GM10847 (cell line): ENCODE measurements around the gene TMEM60.

Experiments
- POLR2A ChIP-seq: IDR thresholded peaks from 2 replicates; pipeline ENCODE4 v1.6.1; 2011; ENCODE audit not compliant: insufficient read length; ENCODE audit errors: extremely low read depth

Gene TMEM60

DNA sequence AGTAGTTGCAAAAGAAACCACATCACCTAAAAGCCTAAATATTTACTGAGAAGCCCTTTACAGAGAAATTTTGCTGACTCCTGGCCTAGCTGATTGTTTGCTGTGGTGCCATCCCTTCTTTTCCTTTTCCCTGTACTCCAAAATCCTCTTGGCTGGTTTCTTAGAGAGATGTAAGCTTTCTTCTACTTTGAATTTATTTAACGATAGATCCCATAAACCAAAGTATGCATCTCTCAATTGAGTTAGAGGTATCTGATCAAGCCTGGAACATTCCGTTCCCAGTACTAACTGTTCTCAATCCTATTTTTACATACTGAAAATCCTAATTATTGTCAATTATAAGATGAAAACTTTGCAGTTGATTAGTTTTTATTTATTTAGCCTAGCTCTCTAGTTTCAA is 6.3 kb downstream of the TMEM60 start:
- TF ChIP-seq POLR2A = no peak

- TF ChIP-seq POLR2A = no peak
Measured at GRCh38 chr7:77791336-77791735, 6.9 kb downstream of the TMEM60 start.

- no peak for TF ChIP-seq POLR2A
Measured at GRCh38 chr7:77788327-77788902, 9.8 kb downstream of the TMEM60 start.

- TF ChIP-seq POLR2A = no peak
Measured at GRCh38 chr7:77786741-77787140, 11.5 kb downstream of the TMEM60 start.

GRCh38 chr7:77786018-77786417 is 12.2 kb downstream of the TMEM60 start:
- TF ChIP-seq POLR2A = no peak

GRCh38 chr7:77783545-77783944 is 14.7 kb downstream of the TMEM60 start:
- TF ChIP-seq POLR2A = no peak

DNA sequence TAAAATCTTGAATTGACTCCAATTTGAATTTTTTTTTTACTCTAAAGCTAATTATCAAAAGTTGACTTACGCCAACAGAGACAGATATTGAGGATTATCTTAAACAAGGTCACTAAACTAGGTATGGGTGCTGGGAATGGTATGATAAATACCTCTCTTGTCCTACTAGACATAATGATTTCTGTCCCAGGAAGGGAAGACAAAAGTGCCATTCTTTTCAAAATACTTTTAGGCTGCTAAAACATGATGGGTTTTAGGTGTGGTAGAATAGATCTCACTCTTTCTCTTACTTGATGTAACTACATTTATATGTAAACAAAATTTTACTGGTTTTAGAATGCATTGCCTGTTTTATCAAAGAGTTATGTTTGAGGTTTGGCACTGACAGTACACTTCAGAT is 15.1 kb downstream of the TMEM60 start:
- no peak for TF ChIP-seq POLR2A

GRCh38 chr7:77782383-77782782 is 15.9 kb downstream of the TMEM60 start:
- no peak for TF ChIP-seq POLR2A

DNA sequence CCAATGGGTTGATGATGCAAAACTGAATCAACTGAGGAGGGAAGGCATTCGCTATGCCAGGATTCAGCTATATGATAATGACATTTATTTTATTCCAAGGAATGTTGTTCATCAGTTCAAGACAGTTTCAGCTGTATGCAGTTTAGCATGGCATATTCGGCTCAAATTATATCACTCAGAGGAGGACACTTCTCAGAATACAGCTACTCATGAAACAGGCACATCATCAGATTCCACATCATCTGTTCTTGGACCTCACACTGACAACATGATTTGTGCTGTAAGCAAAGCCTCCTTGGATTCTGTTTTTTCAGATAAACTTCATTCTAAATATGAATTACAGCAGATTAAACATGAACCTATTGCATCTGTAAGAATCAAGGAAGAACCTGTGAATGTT is 19.7 kb downstream of the TMEM60 start:
- no peak for TF ChIP-seq POLR2A

GRCh38 chr7:77771901-77772300 is 26.3 kb downstream of the TMEM60 start:
- no peak for TF ChIP-seq POLR2A

DNA sequence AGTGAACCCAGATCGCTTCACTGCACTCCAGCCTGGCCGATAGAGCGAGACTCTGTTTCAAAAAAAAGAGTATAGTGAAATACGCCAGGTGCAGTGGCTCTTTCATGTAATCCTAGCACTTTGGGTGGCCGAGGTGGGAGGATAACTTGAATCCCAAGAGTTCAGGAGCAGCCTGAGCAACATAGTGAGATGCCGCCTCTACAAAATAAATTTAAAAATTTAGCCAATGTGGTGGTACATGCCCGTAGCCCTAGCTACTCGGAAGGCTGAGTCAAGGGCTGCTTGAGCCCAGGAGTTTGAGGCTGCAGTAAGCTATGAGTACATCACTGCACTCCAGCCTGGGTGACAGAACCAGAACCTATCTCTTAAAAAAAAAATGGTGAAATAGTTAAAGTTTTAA is 27.9 kb downstream of the TMEM60 start:
- no peak for TF ChIP-seq POLR2A

- no peak for TF ChIP-seq POLR2A
Measured at GRCh38 chr7:77766801-77767605, 31.2 kb downstream of the TMEM60 start.

GRCh38 chr7:77765906-77766800 is 32.1 kb downstream of the TMEM60 start:
- TF ChIP-seq POLR2A = no peak

DNA sequence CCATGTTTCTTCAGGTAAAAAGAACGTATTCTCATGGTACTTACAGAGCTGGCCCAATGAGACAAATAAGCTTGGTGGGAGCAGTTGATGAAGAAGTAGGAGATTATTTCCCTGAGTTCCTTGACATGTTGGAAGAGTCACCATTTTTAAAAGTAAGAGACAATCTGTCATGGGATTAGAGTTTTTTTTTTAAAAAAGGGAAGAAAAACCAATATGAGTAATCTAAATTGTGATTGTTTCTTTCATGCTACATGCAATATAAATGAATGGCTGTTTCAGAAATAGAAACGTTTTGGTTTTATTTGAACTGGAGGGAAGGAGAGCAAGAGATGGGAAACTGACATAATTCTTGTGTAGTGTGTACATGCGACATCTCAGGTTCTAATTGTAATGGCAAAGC is 32.8 kb downstream of the TMEM60 start:
- no peak for TF ChIP-seq POLR2A

DNA sequence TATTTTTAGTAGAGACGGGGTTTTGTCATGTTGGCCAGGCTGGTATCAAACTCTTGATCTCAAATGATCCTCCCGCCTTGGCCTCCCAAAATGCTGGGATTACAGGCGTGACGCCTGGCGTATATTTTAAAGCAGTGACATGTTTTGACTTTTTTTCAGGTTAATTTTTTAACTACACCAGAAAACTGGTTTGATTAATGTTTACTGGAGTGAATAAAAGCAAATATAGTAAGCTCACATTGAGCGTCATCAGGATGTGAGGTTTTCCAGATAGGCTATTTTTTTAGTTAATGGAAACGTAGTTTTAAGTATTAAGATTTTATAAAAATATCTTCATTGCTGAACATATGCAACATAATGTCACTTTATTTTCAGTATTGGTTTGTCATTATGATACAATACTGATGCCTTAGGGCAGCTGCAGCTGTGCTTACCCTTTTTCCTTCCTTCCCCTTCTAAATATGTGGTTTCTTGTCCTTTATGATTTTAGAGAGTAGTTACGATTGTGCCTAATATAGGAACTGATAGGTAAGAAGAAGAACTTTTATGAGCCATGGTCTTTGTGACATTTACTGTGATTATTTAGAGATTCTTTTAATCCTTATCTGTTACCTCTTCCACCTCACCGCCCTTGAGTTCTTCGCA is 37.3 kb downstream of the TMEM60 start:
- TF ChIP-seq POLR2A = no peak
